Daoy (cell line): ENCODE data around the gene RYR2. TPM values are rescaled to one million over a fixed set of nuclear protein-coding genes. Genes with fewer than 3 reads are reported as not detected.
"Not testable (repeated sequence)": the region's sequence is repeated elsewhere in the genome, so short reads cannot be mapped to it uniquely, and the experiment has no call there.

ENCODE experiments used
- DNase-seq: peaks from one replicate; pipeline ENCODE4 v3.0.0-alpha.2; 2015; ENCODE audit warnings: low read depth
- total RNA-seq: library from RNA; depleted of rRNA; stranded (reverse); fragments of >200 nt; shearing (Covaris generic); gene quantifications from 2 replicates; pipeline ENCODE4 v1.2.3, GENCODE V29; 2014

The RYR2 gene
- total RNA-seq, 1 experiment from 2014 or later: 1.1 TPM

- no peak for DNase-seq
These were observed 32.6 kb downstream of the RYR2 start for GRCh38 chr1:237074371-237075117.

- DNase-seq: no peak
These were observed 42.5 kb downstream of the RYR2 start for GRCh38 chr1:237084341-237085077.

GRCh38 chr1:237091691-237092090 is 49.7 kb downstream of the RYR2 start:
- DNase-seq: no peak

GRCh38 chr1:237093691-237094090 is 51.7 kb downstream of the RYR2 start:
- no peak for DNase-seq

GRCh38 chr1:237098541-237098940 is 56.6 kb downstream of the RYR2 start:
- peak; percentile 57 for DNase-seq

GRCh38 chr1:237103021-237103420 is 61.0 kb downstream of the RYR2 start:
- no peak for DNase-seq

- no peak for DNase-seq
These were observed 62.1 kb downstream of the RYR2 start for GRCh38 chr1:237104096-237104495.

GRCh38 chr1:237105826-237106225 is 63.8 kb downstream of the RYR2 start:
- DNase-seq: no peak

- DNase-seq: no peak
These were observed 66.5 kb downstream of the RYR2 start for GRCh38 chr1:237108297-237109040.

GRCh38 chr1:237111807-237112206 is 69.8 kb downstream of the RYR2 start:
- no peak for DNase-seq

GRCh38 chr1:237112663-237113062 is 70.7 kb downstream of the RYR2 start:
- DNase-seq: no peak

- DNase-seq: no peak
These were observed 73.1 kb downstream of the RYR2 start for GRCh38 chr1:237115035-237115434.

- DNase-seq: no peak
These were observed 77.1 kb downstream of the RYR2 start for GRCh38 chr1:237119091-237119490.

- no peak for DNase-seq
These were observed 78.7 kb downstream of the RYR2 start for GRCh38 chr1:237120683-237121082.

GRCh38 chr1:237124856-237125462 is 83.0 kb downstream of the RYR2 start:
- peak; percentile 12 for DNase-seq

- no peak for DNase-seq
These were observed 84.2 kb downstream of the RYR2 start for GRCh38 chr1:237126180-237126579.

GRCh38 chr1:237127301-237127700 is 85.3 kb downstream of the RYR2 start:
- not testable (repeated sequence) for DNase-seq

GRCh38 chr1:237133921-237134320 is 91.9 kb downstream of the RYR2 start:
- DNase-seq: peak; percentile 14

- DNase-seq: no peak
These were observed 92.9 kb downstream of the RYR2 start for GRCh38 chr1:237134929-237135328.

- DNase-seq: no peak
These were observed 96.6 kb downstream of the RYR2 start for GRCh38 chr1:237138551-237138950.

GRCh38 chr1:237139732-237140131 is 97.7 kb downstream of the RYR2 start:
- DNase-seq: no peak

- no peak for DNase-seq
These were observed 99.0 kb downstream of the RYR2 start for GRCh38 chr1:237140986-237141385.
